ENCODE results near the gene PHETA2. TPM values are rescaled to one million over a fixed set of nuclear protein-coding genes. Genes with fewer than 3 reads are reported as not detected.
"Not testable (repeated sequence)": the region's sequence is repeated elsewhere in the genome, so short reads cannot be mapped to it uniquely, and the experiment has no call there.

PHETA2 gene
- total RNA-seq, 1 donor from 2014 or later = 17.5 TPM

DNA sequence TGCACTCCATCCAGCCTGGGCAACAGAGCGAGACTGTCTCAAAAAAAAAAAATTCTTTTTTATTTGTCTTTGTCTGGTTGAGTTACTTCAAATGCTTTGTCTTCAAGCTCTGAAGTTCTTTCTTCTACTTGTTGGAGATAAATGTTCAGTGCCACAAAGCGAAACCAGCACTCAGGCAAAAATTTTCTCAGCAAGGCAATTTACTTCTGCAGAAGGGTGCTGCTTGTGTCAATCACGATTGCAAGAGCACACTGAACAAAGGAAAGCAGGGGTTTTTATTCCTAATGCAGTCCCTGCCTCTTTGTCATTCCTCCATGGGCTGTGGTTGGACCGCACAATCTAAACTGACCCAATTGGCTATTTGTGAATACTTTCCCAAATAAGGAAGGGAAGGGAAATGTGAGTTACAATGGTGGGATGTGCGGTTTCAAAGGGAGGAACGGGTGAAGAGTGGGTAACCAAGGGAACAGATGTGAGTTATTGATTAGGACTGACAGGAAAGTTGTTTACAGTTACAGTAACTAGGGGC is 30.3 kb downstream of the PHETA2 start:
- not testable (repeated sequence) for DNase-seq (ENCODE audit: low read depth, low spot score)

DNA sequence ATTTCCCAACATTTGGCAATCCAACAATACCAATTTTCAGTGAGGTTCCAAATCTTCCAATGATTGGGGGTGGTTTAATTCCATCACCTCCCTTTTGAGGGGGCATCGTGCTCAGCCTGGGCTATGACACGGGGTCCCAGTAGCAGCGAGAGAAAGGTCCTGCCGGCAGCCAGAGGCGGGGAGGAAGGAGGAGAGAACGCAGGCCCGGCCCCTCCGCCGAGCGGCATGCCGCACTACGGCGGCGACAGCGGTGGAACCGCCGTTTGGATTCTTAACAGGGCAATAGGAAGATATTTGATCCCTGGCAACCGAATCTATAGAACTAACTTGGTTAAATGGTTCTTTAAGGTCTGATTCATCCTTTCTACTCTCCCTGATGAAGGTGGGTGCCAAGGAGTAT is 34.8 kb downstream of the PHETA2 start:
- DNase-seq (ENCODE audit: low read depth, low spot score) = no peak

DNA sequence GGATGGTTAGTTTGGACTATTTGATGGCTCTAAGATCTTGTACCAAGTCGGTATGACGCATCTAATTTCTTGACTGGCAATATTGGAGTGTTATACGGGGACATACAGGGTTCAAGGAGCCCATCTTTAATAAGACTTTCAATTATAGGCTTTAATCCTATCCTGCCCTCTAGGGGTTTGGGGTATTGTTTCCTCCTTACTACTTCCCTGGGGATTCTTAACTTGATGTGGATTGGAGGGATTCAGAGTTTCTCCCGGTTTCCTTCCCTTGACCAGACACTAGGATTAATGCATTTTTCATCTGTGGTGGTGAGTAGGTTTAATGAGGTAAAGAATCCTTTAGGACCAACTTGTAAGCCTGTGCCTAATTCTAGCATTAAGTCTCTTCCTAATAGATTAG is 37.8 kb downstream of the PHETA2 start:
- DNase-seq (ENCODE audit: low read depth, low spot score) = no peak

DNA sequence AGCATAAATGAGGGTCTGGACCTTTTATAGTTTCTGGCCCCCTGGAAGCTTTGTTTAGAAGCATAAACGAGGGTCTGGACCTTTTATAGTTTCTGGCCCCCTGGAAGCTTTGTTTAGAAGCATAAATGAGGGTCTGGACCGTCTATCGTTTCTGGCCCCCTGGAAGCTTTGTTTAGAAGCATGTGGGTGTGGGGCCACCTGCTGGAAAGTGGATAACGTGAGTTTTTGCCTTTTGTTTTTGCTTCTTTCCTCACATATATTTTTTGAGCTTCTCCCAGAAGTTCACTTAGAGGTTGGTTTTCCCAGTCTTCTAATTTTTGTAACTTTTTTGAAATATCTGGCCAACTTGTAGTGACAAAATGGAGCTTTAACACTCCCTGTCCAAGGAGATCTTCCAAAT is 38.7 kb downstream of the PHETA2 start:
- DNase-seq (ENCODE audit: low read depth, low spot score) = not testable (repeated sequence)

DNA sequence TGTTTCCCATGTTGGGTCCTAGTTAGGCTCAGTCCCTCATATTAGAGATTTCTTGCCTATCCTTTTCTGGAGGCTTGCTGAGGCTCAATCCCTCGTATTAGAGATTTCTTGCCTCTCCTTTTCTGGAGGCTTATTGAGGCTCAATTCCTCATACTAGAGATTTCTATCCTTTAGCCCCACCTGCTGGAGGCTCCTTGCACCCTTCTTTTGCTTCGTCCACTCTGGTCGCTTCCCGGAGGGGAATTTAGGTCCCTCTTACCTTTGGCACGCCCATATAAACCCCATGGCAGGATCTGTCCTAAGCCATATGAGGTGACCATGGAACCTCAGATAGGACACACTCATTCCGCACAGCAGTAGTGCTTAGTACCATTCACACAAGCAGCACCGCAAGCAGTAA is 40.7 kb downstream of the PHETA2 start:
- no peak for DNase-seq (ENCODE audit: low read depth, low spot score)

DNA sequence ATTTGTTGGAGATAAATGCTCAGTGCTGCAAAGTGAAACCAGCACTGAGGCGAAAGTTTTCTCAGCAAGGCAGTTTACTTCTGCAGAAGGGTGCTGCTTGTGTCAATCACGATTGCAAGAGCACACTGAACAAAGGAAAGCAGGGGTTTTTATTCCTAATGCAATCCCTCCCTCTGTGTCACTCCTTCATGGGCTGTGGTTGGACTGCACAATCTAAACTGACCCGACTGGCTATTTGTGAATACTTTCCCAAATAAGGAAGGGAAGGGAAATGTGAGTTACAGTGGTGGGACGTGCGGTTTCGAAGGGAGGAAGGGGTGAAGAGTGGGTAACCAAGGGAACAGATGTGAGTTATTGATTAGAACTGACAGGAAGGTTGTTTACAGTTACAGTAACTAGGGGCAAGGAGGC is 41.4 kb downstream of the PHETA2 start:
- not testable (repeated sequence) for DNase-seq (ENCODE audit: low read depth, low spot score)

DNA sequence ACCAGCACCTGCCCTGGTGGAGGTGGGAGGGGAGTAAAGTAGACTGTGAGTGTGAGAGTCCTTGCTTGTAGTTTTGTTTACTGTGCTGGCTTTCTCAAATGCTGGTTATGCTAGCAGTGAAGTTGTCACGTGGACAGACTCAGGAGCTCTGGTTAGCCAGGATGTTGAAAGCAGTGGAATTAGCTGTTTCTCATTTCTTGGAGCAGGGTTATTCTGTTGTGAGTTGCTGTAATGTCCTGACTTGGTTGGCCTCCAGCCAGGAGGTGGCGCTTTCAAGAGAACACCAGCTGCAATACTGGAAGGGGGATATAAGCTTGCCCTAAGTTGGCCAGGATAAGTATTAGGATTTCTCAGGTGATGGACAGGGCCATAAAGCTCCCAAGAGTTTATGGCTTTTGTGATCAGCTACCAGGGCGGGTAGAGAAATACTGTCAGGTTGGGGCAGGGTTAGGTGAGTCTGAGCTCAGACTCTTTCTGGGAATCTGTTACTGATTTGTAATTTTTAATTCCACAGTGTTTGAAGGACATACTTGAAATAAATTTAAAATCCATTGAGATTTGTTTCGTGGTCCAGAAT is 42.9 kb downstream of the PHETA2 start:
- no peak for DNase-seq (ENCODE audit: low read depth, low spot score)

DNA sequence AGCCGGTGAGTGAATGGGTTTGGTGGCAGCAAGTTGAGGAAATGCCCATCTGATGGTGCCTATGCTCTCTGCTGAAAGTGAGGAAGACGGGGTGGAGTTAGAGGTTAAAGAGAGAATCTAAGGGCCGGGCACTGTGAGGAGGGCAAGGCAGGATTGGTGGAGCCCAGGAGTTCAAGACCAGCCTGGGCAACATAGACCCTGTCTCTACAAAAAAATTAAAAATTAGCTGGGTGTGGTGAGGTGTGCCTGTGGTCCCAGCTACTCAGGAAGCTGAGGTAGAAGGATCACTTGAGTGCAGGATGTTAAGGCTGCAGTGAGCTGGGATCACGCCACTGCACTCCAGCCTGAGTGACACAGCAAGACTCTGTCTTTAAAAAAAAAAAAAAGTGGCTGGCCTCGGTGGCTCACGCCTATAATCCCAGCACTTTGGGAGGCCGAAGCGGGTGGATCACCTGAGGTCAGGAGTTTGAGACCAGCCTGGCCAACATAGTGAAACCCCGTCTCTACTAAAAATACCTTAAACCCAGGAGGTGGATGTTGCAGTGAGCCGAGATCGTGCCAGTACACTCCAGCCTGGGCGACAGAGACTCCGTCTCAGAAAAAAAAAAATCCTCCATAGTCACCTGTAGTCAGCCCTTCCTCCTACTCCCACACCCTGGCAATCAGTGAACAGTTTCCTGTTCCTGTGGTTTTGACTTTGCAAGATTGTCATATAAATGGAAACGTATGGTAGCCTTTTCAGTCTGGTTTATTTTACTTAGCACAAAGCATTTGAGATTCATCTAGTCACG is 46.4 kb downstream of the PHETA2 start:
- not testable (repeated sequence) for DNase-seq (ENCODE audit: low read depth, low spot score)

DNA sequence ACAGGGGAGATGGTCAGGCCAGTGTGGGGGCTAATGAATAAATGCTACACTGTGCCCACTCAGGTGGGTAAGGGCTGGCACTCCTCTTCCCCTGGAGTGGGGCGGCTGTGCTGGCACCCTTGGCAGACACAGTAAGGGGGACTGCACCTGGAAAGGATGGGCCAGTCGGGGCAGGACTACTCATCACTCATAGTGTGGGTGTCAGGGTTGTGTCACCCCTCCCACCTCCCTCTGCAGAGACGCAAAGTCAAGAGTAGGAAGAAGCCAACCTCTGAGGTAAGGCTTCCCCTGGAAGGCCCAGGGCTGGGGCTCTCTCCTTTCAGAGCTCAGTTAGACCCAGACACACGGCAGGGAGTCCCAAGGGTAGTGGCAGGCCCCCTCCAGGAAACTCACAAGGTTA is 49.5 kb downstream of the PHETA2 start:
- DNase-seq (ENCODE audit: low read depth, low spot score) = not testable (repeated sequence)

DNA sequence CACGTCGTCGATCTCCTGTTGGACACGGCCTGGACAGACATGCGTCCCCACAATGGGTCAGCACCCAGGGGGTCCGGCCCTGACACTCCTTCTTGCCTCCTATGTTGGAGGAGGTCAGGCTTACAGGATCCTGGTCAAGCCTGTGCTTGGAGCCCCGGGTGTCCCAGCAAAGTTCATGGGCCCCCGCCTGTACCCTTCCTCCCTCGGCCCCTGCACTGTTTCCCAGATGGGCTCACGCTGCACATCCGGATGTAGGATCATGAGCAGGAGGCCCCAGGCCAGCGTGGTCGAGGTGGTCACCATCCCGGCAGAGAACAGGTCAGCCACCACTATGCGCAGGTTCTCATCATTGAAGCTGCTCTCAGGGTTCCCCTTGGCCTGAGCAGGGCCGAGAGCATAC is 53.6 kb downstream of the PHETA2 start:
- no peak for DNase-seq (ENCODE audit: low read depth, low spot score)

DNA sequence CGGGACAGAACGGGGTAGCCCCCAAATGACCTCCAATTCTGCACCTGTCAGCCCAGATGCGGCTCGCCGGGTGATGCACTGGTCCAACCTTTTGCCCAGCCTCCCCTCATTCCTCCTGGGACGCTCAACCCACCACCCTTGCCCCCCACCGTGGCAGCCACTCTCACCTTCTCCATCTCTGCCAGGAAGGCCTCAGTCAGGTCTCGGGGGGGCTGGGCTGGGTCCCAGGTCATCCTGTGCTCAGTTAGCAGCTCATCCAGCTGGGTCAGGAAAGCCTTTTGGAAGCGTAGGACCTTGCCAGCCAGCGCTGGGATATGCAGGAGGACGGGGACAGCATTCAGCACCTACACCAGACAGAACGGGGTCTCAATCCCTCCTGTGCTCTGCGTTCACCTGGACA is 54.0 kb downstream of the PHETA2 start:
- DNase-seq (ENCODE audit: low read depth, low spot score) = not testable (repeated sequence)

Other genes starting within 250 kb of the PHETA2 start
- gene SREBF2, start 241.1 kb upstream of the PHETA2 start, total RNA-seq = 47.9 and 60.6 TPM in 2 replicates
- not detected in 2 replicates for gene SHISA8, start 159.2 kb upstream of the PHETA2 start, total RNA-seq
- 0.13 TPM in 1 of 2 replicates, not detected in the other for gene TNFRSF13C, start 147.4 kb upstream of the PHETA2 start, total RNA-seq
- gene CENPM, start 127.1 kb upstream of the PHETA2 start, total RNA-seq = 22.1 and 35.4 TPM in 2 replicates
- gene SEPTIN3, start 104.8 kb upstream of the PHETA2 start, total RNA-seq = 0.07 TPM in 2 replicates
- 0.18 and 0.20 TPM in 2 replicates for gene WBP2NL, start 75.5 kb upstream of the PHETA2 start, total RNA-seq
- gene NAGA, start 3.4 kb upstream of the PHETA2 start, total RNA-seq = 46.4 and 56.8 TPM in 2 replicates
- gene SMDT1, start 5.5 kb downstream of the PHETA2 start, total RNA-seq = 10.8 and 14.5 TPM in 2 replicates
- gene NDUFA6, start 16.5 kb downstream of the PHETA2 start, total RNA-seq = 61.7 and 65.9 TPM in 2 replicates
- 0.13 and 0.14 TPM in 2 replicates for gene CYP2D6, start 56.6 kb downstream of the PHETA2 start, total RNA-seq
- gene TCF20, start 196.4 kb downstream of the PHETA2 start, total RNA-seq = 21.9 and 23.3 TPM in 2 replicates

Data from pulmonary artery endothelial cell (primary cell).